GM18511 (cell line): ENCODE data around the gene CFAP74.
A peak's percentile ranks its signal among the peaks of the same experiment; 100 is the strongest.

ENCODE experiments used
- ATAC-seq: cut with Tn5 transposase; IDR thresholded peaks from one replicate; pipeline ENCODE4 v1.9.1; 2021; ENCODE audit warnings: mild to moderate bottlenecking, moderate library complexity; ENCODE audit not compliant: unreplicated experiment

The CFAP74 gene

GRCh38 chr1:1919304-1920056 lies 84.1 kb downstream of the CFAP74 start:
- peak; percentile 78 for ATAC-seq

GRCh38 chr1:1918901-1919303 lies 84.7 kb downstream of the CFAP74 start, which contains the start of gene TMEM52:
Gene TMEM52, minus strand, starts transcription at chr1:1919279. Its CDS starts 14 bp downstream, at chr1:1919265.
- peak; percentile 39 for ATAC-seq

- ATAC-seq, result no peak
Measured at GRCh38 chr1:1917995-1918900, 85.3 kb downstream of the CFAP74 start.

- ATAC-seq, result no peak
Measured at GRCh38 chr1:1917304-1917976, 86.1 kb downstream of the CFAP74 start.

GRCh38 chr1:1916851-1917251 lies 86.7 kb downstream of the CFAP74 start:
- ATAC-seq, result no peak

- ATAC-seq, result no peak
Measured at GRCh38 chr1:1915911-1916840, 87.4 kb downstream of the CFAP74 start.

GRCh38 chr1:1914971-1915692 lies 88.5 kb downstream of the CFAP74 start, which contains the start of gene CALML6:
Gene CALML6, plus strand, starts transcription at chr1:1915260. Its CDS starts 21 bp downstream, at chr1:1915281.
- ATAC-seq, result no peak

- no peak for ATAC-seq
Measured at GRCh38 chr1:1914101-1914970, 89.2 kb downstream of the CFAP74 start.

GRCh38 chr1:1911350-1912041 lies 92.1 kb downstream of the CFAP74 start:
- ATAC-seq, result no peak

GRCh38 chr1:1910651-1911331 lies 92.8 kb downstream of the CFAP74 start:
- ATAC-seq, result no peak

- no peak for ATAC-seq
Measured at GRCh38 chr1:1910033-1910465, 93.5 kb downstream of the CFAP74 start.

- peak; percentile 2 for ATAC-seq
Measured at GRCh38 chr1:1908506-1908791, 95.1 kb downstream of the CFAP74 start.

GRCh38 chr1:1907098-1907736 lies 96.4 kb downstream of the CFAP74 start:
- no peak for ATAC-seq

GRCh38 chr1:1906185-1907097 lies 97.1 kb downstream of the CFAP74 start:
- no peak for ATAC-seq

- no peak for ATAC-seq
Measured at GRCh38 chr1:1903224-1903623, 100.4 kb downstream of the CFAP74 start.
